DND-41 (cell line): ENCODE results near the gene SLC22A15.

Source experiments
- EZH2 ChIP-seq: IDR thresholded peaks from 3 replicates; pipeline ENCODE4 v1.6.1; 2012; ENCODE audit warnings: borderline replicate concordance, low read depth, mild to moderate bottlenecking, moderate library complexity, low read length, inconsistent platforms; ENCODE audit not compliant: severe bottlenecking
- TF ChIP-seq, protein P1 (sequence below): IDR thresholded peaks from 2 replicates; pipeline ENCODE4 v1.5.1; 2012; ENCODE audit warnings: borderline replicate concordance, low read length, moderate library complexity, mild to moderate bottlenecking; ENCODE audit not compliant: poor library complexity, severe bottlenecking; ENCODE audit errors: extremely low read depth

- TF ChIP-seq, protein P1, sequence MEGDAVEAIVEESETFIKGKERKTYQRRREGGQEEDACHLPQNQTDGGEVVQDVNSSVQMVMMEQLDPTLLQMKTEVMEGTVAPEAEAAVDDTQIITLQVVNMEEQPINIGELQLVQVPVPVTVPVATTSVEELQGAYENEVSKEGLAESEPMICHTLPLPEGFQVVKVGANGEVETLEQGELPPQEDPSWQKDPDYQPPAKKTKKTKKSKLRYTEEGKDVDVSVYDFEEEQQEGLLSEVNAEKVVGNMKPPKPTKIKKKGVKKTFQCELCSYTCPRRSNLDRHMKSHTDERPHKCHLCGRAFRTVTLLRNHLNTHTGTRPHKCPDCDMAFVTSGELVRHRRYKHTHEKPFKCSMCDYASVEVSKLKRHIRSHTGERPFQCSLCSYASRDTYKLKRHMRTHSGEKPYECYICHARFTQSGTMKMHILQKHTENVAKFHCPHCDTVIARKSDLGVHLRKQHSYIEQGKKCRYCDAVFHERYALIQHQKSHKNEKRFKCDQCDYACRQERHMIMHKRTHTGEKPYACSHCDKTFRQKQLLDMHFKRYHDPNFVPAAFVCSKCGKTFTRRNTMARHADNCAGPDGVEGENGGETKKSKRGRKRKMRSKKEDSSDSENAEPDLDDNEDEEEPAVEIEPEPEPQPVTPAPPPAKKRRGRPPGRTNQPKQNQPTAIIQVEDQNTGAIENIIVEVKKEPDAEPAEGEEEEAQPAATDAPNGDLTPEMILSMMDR, result no peak
- no peak for TF ChIP-seq EZH2
Measured at GRCh38 chr1:116107371-116107770, 131.1 kb downstream of the SLC22A15 start.
